ENCODE results near the gene SSH2.
"Not testable (repeated sequence)": the region's sequence is repeated elsewhere in the genome, so short reads cannot be mapped to it uniquely, and the experiment has no call there.

SSH2 gene

DNA sequence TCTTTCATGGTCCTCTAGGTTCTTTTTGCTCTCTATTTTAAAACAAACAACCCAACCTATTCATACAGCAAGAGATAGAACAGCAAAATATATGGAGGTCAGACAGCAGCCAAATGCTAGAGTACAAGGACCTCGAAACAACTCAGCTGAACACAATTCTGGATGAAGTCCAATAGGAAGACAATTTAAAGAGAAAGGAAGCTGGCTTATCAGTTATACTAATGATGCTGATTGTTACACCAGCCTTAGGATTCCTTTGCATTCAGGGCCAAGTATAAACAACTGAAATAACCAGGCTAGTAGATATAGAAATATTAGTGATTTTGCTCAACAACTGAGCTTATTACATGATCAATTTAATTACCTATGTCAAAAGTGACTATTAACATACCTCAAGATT is 2.5 kb downstream of the SSH2 start:
- no peak for DNase-seq

DNA sequence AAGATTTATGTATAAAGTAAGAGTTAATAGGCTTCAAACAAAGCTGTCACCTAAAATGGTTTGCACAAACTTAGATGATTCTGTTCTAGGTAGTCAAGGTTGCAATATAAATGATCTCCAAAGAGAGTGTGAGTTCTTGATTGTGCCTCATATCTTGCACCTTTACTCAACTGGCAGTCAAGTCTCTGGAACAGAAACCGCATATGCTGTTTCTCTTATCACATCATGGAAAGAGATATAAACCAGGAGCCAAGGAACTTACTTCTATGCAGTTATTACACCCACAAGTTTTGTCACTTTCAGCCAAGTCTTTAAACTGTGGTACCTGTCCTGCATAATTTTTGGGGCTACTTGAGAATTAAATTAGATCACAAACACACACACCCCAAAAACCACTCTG is 5.2 kb downstream of the SSH2 start:
- no peak for DNase-seq

DNA sequence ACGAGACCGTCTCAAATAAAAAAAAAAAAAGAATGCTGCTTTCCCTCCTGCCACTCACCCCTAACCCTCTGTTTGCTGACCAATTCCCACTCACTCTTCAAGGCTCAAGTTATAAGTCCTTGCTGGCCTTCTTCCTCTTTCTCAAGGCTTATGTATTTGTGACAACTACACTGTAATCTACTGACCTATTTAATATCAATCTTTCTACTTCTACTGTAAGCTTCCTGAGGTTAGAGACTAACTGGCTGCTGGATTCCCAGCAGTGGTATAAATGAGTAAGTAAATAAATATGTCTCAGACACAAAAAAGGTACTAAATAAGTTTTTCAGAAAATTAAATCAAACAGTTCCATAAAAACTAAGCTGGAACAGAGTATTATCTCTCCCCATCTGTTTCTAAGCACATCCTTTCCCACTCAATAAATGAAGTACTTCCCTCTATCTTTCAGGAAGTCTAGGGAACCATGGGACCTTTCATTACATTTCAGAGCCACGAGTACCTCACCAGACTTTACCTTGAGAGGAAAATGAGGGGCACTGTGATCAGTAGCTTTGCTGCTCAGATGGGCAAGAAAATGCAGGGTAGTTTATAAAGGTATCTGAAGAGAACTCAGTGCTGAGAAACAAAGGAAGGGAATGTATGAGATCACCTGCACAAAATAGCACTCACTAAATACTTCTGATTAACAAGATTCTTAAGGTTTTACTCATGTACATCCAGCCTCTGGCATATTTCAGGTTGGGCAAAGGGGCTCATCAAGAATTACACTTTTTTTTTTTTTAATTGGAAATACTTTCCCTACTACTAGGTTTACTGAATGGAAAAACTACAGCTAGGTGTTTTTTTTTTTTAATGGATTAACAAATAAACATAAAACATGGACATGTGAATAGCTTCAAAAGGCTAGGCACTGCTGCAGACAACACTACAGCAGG is 10.8 kb downstream of the SSH2 start:
- DNase-seq = no peak

DNA sequence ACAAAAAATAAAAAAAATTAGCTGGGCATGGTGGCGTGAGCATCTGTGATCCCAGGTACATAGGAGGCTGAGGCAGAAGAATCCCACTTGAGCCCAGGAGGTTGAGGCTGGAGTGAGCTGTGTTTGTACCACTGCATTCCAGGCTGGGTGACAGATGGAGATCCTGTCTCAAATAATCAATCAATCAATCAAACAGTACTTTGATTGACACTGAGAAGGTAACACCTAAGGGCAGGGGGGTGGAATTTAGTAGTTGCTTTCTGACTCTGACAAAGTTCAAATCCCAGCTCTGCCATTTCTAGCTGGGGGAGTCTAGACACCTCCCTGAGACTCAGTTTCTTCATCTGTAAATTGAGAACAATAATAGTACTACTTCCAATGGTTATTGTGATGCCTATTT is 12.0 kb downstream of the SSH2 start:
- DNase-seq = no peak

DNA sequence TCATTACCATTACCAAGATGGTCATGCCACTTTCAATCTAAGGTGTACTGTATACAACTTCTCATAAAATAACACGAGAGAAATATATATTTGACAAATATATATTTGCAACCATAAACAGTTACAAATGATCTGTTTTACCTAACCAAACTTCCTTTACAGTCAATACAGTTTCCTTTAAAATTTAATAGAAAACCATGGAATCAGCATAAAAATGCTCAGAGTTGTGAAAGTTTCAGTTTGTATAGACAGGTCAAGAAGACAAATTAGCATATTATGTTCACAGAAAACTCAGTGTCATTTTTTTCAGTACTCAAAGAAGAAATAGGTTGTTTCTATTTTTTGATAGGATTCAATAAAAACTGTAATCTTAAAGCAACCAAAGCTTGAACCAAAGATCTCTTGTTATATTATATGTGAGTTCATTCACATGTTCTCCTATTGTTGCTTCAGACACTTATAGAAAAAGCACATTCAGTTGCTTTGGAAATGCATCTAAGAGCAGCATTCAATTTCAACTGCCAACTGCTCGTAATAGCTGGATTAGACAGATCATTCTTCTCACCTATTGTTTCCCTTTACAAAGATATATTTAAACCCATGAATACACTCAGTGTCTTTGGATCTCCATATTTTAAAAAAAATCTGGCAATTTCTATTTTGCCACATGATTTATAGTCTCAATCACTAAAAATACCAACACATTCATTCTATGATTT is 15.1 kb downstream of the SSH2 start:
- DNase-seq = peak in 2 of 3 experiments; percentile 4 to 22

DNA sequence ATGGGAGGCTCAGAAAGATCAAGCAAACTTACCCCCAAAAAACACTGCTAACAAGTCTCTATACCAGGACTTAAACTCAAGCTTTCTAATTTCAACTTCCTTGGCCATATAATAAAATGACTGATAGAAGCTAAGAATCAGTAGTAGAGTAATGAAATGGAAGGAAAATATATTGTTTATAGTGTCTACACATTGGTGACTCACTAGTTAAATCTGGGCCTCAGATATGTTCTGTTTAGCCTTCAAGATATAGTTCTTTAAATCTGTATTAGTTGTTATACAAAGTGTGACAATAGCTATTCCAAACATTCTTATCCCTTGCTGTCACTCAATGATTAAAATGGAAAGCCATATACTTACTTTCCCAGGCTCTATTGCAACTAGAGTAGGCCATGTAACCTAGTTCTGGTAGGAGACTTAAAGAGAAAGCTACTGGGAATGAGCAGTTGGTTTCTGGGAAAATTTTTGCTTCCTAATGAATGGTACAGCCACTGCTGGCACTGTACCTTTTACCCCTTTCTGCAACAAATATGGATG is 18.3 kb downstream of the SSH2 start:
- no peak for DNase-seq

DNA sequence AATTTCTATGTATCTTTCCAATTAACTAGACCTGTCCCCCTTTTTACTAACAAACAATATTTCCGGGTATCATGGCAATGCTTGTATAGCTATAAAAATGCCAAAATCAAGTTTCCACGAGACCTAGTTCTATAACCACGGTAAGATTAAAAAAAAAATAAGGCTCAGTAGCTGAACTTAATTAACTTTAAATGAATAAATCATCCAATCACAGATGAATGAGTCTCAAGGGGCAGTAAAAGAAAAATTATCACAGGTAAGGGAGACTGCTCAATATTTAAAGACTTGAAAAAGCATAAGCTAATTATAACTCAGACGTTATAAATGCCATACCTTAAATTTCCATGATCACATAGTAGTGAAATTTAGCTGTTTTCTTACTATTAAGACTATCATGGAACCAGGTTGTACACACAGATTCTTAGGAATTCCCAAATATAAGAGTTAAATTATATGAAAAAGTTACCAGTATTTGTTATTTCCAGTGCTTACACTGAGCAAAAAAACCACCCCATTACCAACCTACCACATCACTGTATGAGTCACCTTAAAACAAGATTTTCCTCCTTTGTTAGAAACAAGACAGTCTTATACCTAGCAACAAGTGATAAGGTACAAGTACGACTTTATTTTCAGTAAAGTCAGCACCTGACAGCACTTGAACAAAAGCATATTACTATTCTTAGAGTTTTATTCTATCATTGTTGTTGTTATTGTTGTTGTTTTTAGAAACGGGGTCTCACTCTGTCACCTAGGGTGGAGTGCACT is 20.6 kb downstream of the SSH2 start:
- DNase-seq = no peak

DNA sequence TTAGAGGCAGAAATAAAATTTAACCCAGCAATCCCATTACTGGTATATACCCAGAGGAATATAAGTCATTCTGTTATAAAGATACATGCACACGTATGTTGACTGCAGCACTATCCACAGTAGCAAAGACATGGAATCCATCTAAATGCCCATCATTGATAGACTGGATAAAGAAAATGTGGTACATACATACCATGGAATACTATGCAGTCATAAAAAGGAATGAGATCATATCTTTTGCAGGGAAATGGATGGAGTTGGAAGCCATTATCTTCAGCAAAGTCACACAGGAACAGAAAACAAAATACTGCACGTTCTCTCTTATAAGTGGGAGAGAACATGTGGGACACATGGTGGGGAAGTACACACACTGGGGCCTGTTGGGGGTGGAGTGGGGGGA is 23.1 kb downstream of the SSH2 start:
- DNase-seq = no peak

DNA sequence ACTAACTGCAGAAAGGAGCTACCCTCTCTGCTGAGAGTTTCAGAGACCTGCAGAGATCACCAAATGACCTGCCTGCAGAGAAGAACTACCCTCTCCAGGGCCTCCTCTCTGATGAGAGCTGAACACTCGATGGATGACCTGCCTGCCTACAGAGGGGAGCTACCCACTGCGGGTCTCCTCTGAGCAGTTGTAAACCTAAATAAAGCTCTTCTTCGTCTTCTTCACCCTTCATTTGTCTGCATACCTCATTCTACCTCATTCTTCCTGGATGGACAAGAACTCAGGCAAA is 24.2 kb downstream of the SSH2 start:
- DNase-seq = no peak

DNA sequence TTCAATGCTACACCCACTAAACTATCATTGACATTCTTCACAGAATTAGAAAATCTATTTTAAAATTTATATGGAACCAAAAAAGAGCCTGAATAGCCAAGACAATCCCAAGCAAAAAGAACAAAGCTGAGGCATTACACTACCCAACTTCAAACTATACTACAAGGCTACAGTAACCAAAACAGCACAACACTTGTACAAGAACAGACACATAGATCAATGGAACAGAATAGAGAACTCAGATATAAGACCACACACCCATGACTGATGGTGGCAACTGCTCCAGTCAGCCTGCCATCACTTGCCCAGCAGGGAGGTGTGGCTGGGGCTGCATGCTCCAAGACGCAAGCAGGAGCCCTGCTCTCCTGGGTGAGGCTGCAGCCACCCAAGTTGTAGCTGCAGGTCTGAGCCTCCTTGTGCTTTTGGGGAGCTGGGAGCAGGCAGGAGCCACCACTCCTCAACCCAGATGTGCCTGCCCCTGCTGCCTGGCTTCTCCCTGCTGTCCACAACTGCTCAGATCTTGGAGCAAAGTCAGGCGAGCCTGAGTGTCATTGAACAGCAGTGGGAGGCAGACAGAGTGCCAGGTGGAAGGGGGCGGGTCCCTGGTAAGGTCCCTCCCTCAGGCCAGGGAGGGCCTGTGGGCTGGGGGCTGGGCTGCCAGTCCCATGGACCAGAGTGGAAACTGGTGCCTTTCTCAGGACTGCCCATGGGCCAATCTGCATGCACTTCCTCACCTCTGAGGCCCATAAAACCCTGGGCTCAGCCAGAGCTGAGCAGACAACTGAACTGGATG is 24.7 kb downstream of the SSH2 start:
- DNase-seq = no peak

DNA sequence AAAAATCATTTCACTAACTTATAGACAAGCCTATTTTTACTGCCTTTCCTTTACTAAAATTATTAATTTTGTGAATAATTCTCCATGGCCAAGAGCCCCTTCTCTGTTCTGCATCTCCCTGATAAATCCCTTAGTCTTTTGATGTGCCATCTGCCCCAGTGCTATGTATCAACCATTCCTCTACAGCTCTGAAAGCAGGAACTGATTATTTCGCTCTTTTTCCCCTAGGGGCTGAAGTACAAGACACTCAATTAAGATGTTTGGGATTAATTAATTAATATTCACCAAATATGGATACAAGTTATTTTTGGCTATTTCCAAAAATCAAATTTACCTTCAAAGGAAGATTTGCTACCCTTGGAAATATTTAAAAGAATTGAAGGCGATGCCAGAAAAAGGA is 26.6 kb downstream of the SSH2 start:
- no peak for DNase-seq

DNA sequence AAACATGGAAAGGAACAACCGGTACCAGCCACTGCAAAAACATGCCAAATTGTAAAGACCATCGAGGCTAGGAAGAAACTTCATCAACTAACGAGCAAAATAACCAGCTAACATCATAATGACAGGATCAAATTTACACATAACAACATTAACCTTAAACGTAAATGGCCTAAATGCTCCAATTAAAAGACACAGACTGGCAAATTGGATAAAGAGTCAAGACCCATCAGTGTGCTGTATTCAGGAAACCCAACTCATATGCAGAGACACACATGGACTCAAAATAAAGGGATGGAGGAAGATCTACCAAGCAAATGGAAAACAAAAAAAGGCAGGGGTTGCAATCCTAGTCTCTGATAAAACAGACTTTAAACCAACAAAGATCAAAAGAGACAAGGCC is 32.9 kb downstream of the SSH2 start:
- DNase-seq = not testable (repeated sequence)

DNA sequence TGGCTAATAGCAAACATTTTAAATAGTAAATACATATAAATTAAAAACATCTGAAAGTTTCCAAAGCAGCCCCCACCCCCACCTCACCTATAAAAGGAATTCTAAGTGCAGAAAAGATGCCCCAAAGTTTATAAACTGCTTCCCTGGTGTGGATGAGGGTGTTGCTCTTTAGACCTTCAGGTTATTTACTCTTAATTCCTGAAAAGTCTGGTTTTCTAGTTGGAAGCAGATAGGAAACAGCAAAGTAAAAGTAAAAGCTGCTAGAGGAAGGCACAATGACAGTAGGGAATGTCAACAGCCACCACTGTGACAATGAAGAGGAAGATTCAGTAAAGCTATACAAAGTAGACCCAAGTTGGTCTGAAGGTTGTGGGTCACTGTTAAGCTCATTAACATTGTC is 37.8 kb downstream of the SSH2 start:
- DNase-seq = no peak

DNA sequence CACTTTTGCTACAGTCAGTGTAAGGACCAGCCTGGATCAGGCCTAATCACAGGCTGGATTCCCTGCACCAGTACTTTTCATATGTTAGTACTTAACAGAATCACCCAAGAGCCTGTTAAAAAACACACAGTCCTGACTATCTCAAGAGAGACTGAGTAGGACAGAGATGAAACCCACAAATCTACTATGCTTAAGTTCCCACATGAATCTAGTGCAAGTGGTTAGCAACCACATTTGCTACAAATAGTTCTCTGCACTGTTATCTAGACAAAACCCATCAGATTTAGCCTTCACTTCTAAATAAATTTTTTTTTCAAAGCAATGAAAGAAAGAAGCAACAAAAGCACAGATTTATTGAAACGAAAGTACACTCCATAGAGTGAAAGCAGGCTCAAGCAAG is 38.9 kb downstream of the SSH2 start:
- DNase-seq = no peak

DNA sequence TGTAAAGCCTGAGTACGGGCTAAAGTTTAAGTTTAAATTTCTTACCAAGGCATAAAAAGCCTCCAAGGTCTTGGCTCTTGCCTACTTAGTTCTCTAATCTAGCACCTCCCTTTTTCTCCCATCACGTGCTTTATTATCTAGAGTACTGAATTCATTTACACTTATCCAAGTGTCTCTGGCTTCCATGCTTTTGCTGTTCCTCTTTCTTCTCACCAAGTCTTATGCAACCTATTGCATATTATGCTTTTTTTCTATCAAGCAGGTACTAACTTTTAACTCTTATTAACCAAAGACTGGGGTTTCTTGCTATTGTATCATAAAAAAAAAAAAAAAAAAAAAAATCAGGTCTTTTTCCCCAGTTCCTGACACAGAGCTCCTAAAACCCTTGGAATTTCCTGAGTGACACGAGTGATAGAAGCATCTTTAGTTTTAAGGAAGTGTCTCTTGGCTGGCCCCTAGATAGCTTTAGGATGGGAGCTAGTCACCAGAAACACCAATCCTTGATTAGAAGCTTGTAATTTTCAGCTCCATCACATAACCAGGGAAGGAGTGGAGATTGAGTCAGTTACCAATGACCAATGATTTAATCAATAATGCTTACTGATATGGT is 44.9 kb downstream of the SSH2 start:
- DNase-seq = no peak

DNA sequence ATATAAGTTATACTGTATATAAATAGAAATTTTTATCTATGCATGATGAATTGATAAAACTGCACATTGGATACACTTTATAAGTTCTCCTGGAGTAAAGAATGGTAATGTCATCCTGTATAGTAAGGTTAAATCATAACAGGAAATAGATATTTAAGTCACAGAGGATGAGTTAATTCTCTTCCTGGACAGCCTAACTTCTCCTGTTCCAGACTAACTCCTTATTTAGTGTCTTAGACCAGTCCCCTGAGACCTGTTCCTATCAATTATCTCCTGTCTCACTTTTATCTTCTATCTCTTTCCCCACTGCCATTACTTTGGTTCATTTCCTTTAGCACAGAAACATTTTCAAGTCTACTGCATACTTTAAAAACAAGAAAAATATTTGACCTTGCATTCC is 46.5 kb downstream of the SSH2 start:
- no peak for DNase-seq

DNA sequence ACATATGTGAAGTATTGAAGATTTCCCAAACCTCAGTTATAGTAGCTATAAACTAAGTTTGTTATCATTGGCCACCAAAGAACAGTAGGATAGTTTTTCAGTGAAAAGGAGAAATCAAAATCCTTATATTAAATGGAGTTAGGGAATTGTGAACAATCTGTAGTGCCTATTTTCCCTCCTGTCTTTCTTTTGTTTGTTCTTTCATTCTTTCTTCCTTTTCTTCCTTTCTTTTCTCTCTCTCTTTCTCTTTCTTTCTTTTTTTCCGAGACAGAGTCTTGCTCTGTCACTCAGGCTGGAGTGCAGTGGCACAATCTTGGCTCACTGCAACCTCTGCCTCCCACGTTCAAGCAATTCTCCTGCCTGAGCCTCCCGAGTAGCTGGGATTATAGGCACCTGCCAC is 48.8 kb downstream of the SSH2 start:
- DNase-seq = no peak

DNA sequence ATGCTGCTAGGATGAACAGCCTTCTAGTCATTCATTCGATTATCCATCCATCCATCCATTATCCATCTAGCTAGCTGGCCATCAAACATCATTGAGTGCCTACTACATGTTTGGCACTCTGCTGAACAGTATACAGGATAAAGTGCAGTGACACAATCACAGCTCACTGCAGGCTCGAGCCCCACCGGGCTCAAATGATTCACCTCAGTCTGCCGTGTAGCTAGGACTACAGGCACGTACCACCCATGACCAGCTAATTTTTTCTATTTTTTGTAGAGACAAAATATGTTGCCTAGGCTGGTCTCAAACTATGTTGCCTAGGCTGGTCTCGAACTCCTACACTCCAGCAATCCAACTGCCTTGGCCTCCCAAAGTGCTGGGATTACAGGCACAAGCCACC is 50.0 kb downstream of the SSH2 start:
- DNase-seq = no peak

DNA sequence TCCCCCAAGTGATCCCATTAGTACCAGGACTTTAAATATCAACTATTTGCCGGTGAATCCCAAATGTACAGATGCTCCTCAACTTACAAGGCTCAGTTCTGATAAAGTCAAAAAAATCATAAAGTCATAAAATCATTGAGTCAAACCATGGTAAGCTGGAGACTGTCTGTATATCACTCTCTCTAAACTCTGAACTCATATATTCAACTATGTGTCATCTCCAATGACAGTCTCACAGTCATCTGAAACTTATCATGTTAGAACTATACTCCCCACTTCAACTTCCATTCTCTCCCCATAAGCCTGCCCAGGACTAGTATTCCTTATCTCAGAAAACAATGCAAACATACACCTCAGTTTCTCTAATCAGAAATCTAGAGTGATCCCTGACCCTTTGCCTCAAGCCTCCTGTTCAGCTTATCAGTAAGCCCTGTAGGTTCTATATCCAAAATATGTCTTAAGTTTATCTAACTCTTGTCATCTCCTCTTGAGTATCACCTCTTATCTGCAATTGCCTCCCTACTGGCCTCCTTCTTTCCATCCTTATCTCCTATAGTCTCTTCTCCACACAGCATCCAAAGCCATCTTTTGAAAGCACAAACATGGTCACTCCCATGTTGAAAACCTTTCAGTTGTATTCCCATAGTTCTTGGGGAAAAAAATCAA is 55.0 kb downstream of the SSH2 start:
- DNase-seq = no peak

DNA sequence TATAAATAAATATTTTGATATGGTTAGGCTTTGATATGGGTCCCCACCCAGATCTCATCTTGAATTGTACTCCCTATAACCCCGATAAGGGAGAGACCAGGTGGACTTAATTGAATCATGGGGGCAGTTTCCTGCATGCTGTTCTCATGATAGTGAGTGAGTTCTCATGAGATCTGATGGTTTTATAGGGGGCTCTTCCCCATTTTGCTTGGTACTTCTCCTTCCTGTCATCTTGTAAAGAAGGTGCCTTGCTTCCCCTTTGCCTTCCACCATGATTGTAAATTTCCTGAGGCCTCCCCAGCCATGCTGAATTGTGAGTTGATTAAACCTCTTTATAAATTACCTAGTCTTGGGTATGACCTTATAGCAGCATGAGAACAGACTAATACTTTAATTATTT is 55.7 kb downstream of the SSH2 start:
- not testable (repeated sequence) for DNase-seq

DNA sequence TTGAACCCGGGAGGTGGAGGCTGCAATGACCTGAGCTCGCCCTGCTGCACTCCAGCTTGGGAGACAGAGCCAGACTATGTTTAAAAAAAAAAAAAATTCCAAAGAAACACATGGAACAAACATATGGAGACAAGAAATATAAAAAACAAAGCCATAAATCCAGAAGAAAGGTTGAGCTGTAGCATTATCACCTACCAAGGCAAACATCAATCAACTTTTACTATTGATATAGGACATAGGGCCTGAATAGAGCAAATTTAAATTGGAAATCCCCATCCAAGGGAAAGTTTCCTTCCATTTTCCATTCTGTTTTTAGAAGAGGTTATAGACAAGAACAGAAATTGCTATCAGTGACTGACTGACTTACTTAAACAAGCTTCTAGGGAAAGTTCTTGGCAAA is 56.6 kb downstream of the SSH2 start:
- DNase-seq = no peak
